SK-N-MC (cell line): ENCODE measurements around the gene MRPS9.

Experiments
- FOXP2 ChIP-seq: optimal IDR thresholded peaks from 2 replicates; pipeline ENCODE3; 2011; ENCODE audit warnings: mild to moderate bottlenecking, moderate library complexity; ENCODE audit not compliant: insufficient read depth; ENCODE audit errors: extremely low read length, control extremely low read depth
- POLR2AphosphoS5 ChIP-seq: IDR thresholded peaks from 2 replicates; pipeline ENCODE4 v1.6.1; 2012; ENCODE audit warnings: mild to moderate bottlenecking, low read depth, low read length, borderline replicate concordance

- TF ChIP-seq POLR2AphosphoS5 (no peak), FOXP2 (no peak)
Measured at GRCh38 chr2:105112345-105112744, 74.5 kb downstream of the MRPS9 start.
